ENCODE measurements around the gene GPRIN3.

DNA sequence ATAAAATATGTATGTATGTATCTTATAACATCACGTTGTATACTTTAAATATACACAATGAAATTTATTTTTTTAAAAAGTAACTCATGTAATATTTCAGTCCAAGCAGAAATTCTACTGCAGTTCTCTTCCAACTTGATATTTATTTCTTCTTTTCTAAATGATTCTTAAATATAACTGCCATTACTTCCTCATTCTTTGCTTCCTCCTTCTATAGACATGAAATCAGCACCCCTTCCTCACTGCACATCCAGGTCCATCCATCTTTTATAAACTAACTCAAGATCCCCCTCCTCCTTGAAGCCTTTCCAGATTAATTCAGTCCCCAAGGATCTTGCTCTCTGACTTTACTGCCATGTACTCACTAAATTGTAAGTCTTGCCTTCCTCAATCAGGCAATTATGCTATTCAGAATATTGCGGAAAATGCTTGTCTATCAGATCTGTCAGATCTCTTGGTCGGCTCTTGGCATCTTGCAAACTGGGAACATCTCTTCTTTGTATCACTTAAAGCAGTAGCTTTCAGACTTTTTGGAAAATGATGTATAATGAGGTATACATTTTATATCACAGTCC is 3.7 kb downstream of the GPRIN3 start:
- TF ChIP-seq, protein P1, sequence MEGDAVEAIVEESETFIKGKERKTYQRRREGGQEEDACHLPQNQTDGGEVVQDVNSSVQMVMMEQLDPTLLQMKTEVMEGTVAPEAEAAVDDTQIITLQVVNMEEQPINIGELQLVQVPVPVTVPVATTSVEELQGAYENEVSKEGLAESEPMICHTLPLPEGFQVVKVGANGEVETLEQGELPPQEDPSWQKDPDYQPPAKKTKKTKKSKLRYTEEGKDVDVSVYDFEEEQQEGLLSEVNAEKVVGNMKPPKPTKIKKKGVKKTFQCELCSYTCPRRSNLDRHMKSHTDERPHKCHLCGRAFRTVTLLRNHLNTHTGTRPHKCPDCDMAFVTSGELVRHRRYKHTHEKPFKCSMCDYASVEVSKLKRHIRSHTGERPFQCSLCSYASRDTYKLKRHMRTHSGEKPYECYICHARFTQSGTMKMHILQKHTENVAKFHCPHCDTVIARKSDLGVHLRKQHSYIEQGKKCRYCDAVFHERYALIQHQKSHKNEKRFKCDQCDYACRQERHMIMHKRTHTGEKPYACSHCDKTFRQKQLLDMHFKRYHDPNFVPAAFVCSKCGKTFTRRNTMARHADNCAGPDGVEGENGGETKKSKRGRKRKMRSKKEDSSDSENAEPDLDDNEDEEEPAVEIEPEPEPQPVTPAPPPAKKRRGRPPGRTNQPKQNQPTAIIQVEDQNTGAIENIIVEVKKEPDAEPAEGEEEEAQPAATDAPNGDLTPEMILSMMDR (IDR thresholded peaks at IDR 0.05; ENCODE audit: insufficient read depth, low read depth, low read length) = no peak
- TF ChIP-seq EZH2 (IDR thresholded peaks at IDR 0.05; ENCODE audit: insufficient read depth, low read length) = no peak

Data from astrocyte (in vitro differentiated cells and primary cell).